GM13976 (cell line): ENCODE measurements around the gene TMEM135.
"Not testable (repeated sequence)": the region's sequence is repeated elsewhere in the genome, so short reads cannot be mapped to it uniquely, and the experiment has no call there.

ENCODE experiments used
- DNase-seq: peaks from one replicate; pipeline ENCODE4 v3.0.0; 2012; ENCODE audit warnings: low spot score
- CTCF ChIP-seq: IDR thresholded peaks from 2 replicates; pipeline ENCODE4 v1.5.1; 2012; ENCODE audit warnings: borderline replicate concordance, mild to moderate bottlenecking; ENCODE audit not compliant: insufficient read depth; ENCODE audit errors: extremely low read depth, missing control alignments, control extremely low read depth
- in situ Hi-C: fragments of 300-500 bp; cut with MboI; formaldehyde crosslinking; loops from one replicate; pipeline ENCODE4 v1.12.0; 2022; ENCODE audit warnings: low sequenced_read_pairs, mixed read lengths, inconsistent platforms; ENCODE audit not compliant: unreplicated experiment

TMEM135 gene

GRCh38 chr11:87020336-87020735, 17.4 kb upstream of the TMEM135 start:
- TF ChIP-seq CTCF = no peak
- no peak for DNase-seq
- in situ Hi-C loops = no loop called here

GRCh38 chr11:87020764-87021365, 16.9 kb upstream of the TMEM135 start:
- no peak for DNase-seq
- in situ Hi-C loops = no loop called here
- TF ChIP-seq CTCF = no peak

GRCh38 chr11:87022254-87022653, 15.5 kb upstream of the TMEM135 start:
- peak; percentile 56 for DNase-seq
- in situ Hi-C loops = no loop called here
- no peak for TF ChIP-seq CTCF

GRCh38 chr11:87022738-87023137, 15.0 kb upstream of the TMEM135 start:
- DNase-seq = no peak
- in situ Hi-C loops = no loop called here
- TF ChIP-seq CTCF = no peak

GRCh38 chr11:87026415-87026814, 11.3 kb upstream of the TMEM135 start:
- DNase-seq, in situ Hi-C loops: not testable (repeated sequence)

GRCh38 chr11:87030458-87031054, 7.2 kb upstream of the TMEM135 start:
- TF ChIP-seq CTCF = no peak
- no peak for DNase-seq
- in situ Hi-C loops = no loop called here

- DNase-seq = no peak
- TF ChIP-seq CTCF = no peak
- in situ Hi-C loops = no loop called here
Observed at GRCh38 chr11:87031433-87032170, 6.1 kb upstream of the TMEM135 start.
